ENCODE measurements around the gene NEDD8.

The NEDD8 gene

DNA sequence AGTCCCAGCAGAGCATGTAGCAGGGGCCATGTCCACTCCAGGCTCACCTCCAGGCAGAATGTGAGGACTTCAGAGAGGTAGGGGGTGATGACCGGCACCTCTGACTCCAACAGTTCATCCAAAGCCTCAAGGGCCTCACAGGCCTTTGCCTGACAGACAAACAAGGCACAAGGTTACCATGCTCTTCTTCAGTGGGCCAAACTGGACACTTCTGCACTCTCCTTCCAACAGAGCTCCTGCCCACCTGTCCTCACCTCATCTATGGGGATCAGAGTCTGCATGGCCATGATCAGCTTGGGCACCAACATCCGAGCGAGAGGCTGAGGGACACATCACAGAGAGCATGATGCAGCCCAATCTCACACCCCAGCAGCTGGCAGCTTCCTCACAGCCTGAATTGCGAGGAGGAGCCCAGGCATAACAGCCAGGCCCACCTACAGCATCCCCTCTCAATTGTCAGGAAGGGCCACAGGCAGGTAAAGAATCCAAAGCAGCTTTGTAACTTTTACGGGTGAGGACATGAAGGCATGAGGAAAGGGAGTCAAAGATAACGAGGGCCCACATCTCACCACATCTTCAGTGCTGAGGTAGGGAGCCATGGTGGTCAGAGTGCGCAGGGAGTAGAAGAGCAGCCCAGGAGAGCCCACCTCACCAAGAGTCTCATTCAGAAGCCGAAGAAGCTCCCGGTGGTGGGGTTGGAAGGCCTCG is 45.2 kb downstream of the NEDD8 start:
- Histone ChIP-seq H3K36me3 (ENCODE audit: insufficient read depth, low read length) (peaks cover 56% of the 10 kb centered on the region), H2AFZ (ENCODE audit: low read length) (no peak overlapping the region), H3K79me2 (ENCODE audit: insufficient read depth, low read length) (no peaks in the 10 kb centered on the region), H3K9me2 (ENCODE audit: low read depth, low read length) (no peaks in the 10 kb centered on the region), H3K9ac (ENCODE audit: low read length) (no peak overlapping the region; the same call in 1 of the 2 replicates), H3K27ac (ENCODE audit: low read depth, low read length, poor library complexity, severe bottlenecking) (no peak overlapping the region), H3K27me3 (ENCODE audit: insufficient read depth, low read length) (no peaks in the 10 kb centered on the region), H3K9me3 (ENCODE audit: low read length) (no peaks in the 10 kb centered on the region), H3F3A (ENCODE audit: insufficient read depth, low read length) (no peaks in the 10 kb centered on the region), H3K4me1 (ENCODE audit: insufficient read depth, low read length, severe bottlenecking) (peaks cover 19% of the 10 kb centered on the region), H3K4me2 (ENCODE audit: low read length) (peak overlapping the region; percentile 67; the same call in 1 of the 2 replicates), H3K4me3 (ENCODE audit: low read depth, low read length, poor library complexity, severe bottlenecking) (peak overlapping the region; percentile 65), H4K20me1 (ENCODE audit: insufficient read depth, low read length) (no peaks in the 10 kb centered on the region)
- TF ChIP-seq CTCF (IDR thresholded peaks at IDR 0.05; ENCODE audit: low read length) = no peak
- TF ChIP-seq EZH2 (IDR thresholded peaks at IDR 0.05; ENCODE audit: borderline replicate concordance, low read length) = no peak

DNA sequence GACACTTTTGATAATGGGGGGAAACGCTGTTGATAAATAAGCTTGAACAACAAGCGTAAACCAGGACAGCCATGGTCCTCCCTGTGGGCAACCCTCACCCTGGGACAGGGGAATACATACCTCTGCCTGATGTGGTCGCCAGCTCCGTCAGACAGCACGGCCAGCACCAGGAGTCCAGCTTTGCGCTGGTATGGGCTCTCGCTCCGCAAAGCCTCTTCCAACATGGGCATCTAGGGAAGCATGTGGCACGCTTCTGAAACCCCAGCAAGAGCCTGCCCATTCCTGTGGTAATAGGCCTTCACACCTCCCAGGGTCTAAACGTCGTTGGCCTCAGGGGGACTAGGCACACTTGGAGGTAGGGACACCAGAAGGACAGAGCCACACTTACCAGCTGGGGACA is 46.4 kb downstream of the NEDD8 start:
- H3K36me3 ChIP-seq (ENCODE audit: insufficient read depth, low read length) = peaks cover 63% of the 10 kb centered on the region
- H3K9ac ChIP-seq (ENCODE audit: low read length) = no peak overlapping the region
- H3K4me1 ChIP-seq (ENCODE audit: insufficient read depth, low read length, severe bottlenecking) = peaks cover 19% of the 10 kb centered on the region
- no peak overlapping the region for H2AFZ ChIP-seq (ENCODE audit: low read length)
- H3K4me3 ChIP-seq (ENCODE audit: low read depth, low read length, poor library complexity, severe bottlenecking) = no peak overlapping the region
- H3K27ac ChIP-seq (ENCODE audit: low read depth, low read length, poor library complexity, severe bottlenecking) = no peak overlapping the region
- no peaks in the 10 kb centered on the region for H3K79me2 ChIP-seq (ENCODE audit: insufficient read depth, low read length)
- H4K20me1 ChIP-seq (ENCODE audit: insufficient read depth, low read length) = no peaks in the 10 kb centered on the region
- no peaks in the 10 kb centered on the region for H3K9me2 ChIP-seq (ENCODE audit: low read depth, low read length)
- no peaks in the 10 kb centered on the region for H3F3A ChIP-seq (ENCODE audit: insufficient read depth, low read length)
- H3K27me3 ChIP-seq (ENCODE audit: insufficient read depth, low read length) = no peaks in the 10 kb centered on the region
- no peak overlapping the region for H3K4me2 ChIP-seq (ENCODE audit: low read length)
- no peaks in the 10 kb centered on the region for H3K9me3 ChIP-seq (ENCODE audit: low read length)
- TF ChIP-seq CTCF (IDR thresholded peaks at IDR 0.05; ENCODE audit: low read length) (no peak), EZH2 (IDR thresholded peaks at IDR 0.05; ENCODE audit: borderline replicate concordance, low read length) (no peak)

GRCh38 chr14:24185026-24185425 is 47.1 kb downstream of the NEDD8 start:
- Histone ChIP-seq H4K20me1 (ENCODE audit: insufficient read depth, low read length) (no peaks in the 10 kb centered on the region), H3K27ac (ENCODE audit: low read depth, low read length, poor library complexity, severe bottlenecking) (no peak overlapping the region), H3K9me2 (ENCODE audit: low read depth, low read length) (no peaks in the 10 kb centered on the region), H3K9ac (ENCODE audit: low read length) (no peak overlapping the region), H3K79me2 (ENCODE audit: insufficient read depth, low read length) (no peaks in the 10 kb centered on the region), H3K4me3 (ENCODE audit: low read depth, low read length, poor library complexity, severe bottlenecking) (no peak overlapping the region), H3K4me1 (ENCODE audit: insufficient read depth, low read length, severe bottlenecking) (peaks cover 19% of the 10 kb centered on the region), H3K4me2 (ENCODE audit: low read length) (no peak overlapping the region), H3K36me3 (ENCODE audit: insufficient read depth, low read length) (peaks cover 70% of the 10 kb centered on the region), H3K27me3 (ENCODE audit: insufficient read depth, low read length) (no peaks in the 10 kb centered on the region), H3K9me3 (ENCODE audit: low read length) (no peaks in the 10 kb centered on the region), H2AFZ (ENCODE audit: low read length) (no peak overlapping the region), H3F3A (ENCODE audit: insufficient read depth, low read length) (no peaks in the 10 kb centered on the region)
- TF ChIP-seq CTCF (IDR thresholded peaks at IDR 0.05; ENCODE audit: low read length) (no peak), EZH2 (IDR thresholded peaks at IDR 0.05; ENCODE audit: borderline replicate concordance, low read length) (no peak)
